HepG2 (cell line): Measurements from ENCODE around the gene APOM. TPM values are rescaled to one million over a fixed set of nuclear protein-coding genes. Genes with fewer than 3 reads are reported as not detected.

Source experiments
- ATF1 ChIP-seq: IDR thresholded peaks from 2 replicates; pipeline ENCODE4 v1.6.1; 2016; ENCODE audit warnings: mild to moderate bottlenecking, control low read depth
- CCAR2 ChIP-seq: fragments of 200-400 bp; formaldehyde crosslinking; optimal IDR thresholded peaks from 2 replicates; pipeline ENCODE3; 2018; ENCODE audit warnings: low read depth, mild to moderate bottlenecking, low read length, moderate library complexity
- ERF ChIP-seq: IDR thresholded peaks from 2 replicates; pipeline ENCODE4 v1.6.1; 2018; ENCODE audit warnings: missing biosample characterization, missing genetic modification reagents
- FOXO1 ChIP-seq: sonication (generic); formaldehyde crosslinking; IDR thresholded peaks from 2 replicates; pipeline ENCODE4 v1.4.0; 2020; ENCODE audit warnings: missing genetic modification reagents
- GABPB1 ChIP-seq: IDR thresholded peaks from 2 replicates; pipeline ENCODE4 v1.6.1; 2016; ENCODE audit warnings: mild to moderate bottlenecking, missing genetic modification reagents, moderate library complexity, missing compliant biosample characterization
- GPBP1L1 ChIP-seq: sonication (generic); formaldehyde crosslinking; IDR thresholded peaks from 2 replicates; pipeline ENCODE4 v1.5.0; 2020; ENCODE audit warnings: mild to moderate bottlenecking, missing genetic modification reagents
- KDM1A ChIP-seq: IDR thresholded peaks from 2 replicates; pipeline ENCODE4 v1.6.1; 2016; ENCODE audit warnings: missing compliant biosample characterization
- MED8 ChIP-seq: sonication (generic); formaldehyde crosslinking; IDR thresholded peaks from 2 replicates; pipeline ENCODE4 v1.8.1; 2023; ENCODE audit warnings: mild to moderate bottlenecking, missing genetic modification reagents; ENCODE audit not compliant: insufficient replicate concordance
- PAF1 ChIP-seq: IDR thresholded peaks from 2 replicates; pipeline ENCODE4 v1.6.1; 2016; ENCODE audit warnings: missing genetic modification reagents, missing compliant biosample characterization
- PLSCR1 ChIP-seq: sonication (generic); formaldehyde crosslinking; IDR thresholded peaks from 2 replicates; pipeline ENCODE4 v1.5.0; 2020; ENCODE audit warnings: missing genetic modification reagents, mild to moderate bottlenecking, borderline replicate concordance
- SP140L ChIP-seq: sonication (generic); formaldehyde crosslinking; IDR thresholded peaks from 2 replicates; pipeline ENCODE4 v1.4.0; 2020; ENCODE audit warnings: missing genetic modification reagents, borderline replicate concordance
- SSRP1 ChIP-seq: IDR thresholded peaks from 2 replicates; pipeline ENCODE4 v1.6.1; 2016; ENCODE audit warnings: control low read depth
- ZFY ChIP-seq: sonication (generic); formaldehyde crosslinking; IDR thresholded peaks from 2 replicates; pipeline ENCODE4 v1.4.0; 2020; ENCODE audit warnings: missing genetic modification reagents
- ZKSCAN1 ChIP-seq: fragments of 150-350 bp; IDR thresholded peaks from 2 replicates; pipeline ENCODE4 v1.6.1; 2014; ENCODE audit warnings: low read length
- ZNF101 ChIP-seq: sonication (generic); formaldehyde crosslinking; IDR thresholded peaks from 2 replicates; pipeline ENCODE4 v1.4.0; 2020; ENCODE audit warnings: mild to moderate bottlenecking, low read depth, missing genetic modification reagents, borderline replicate concordance
- ZNF567 ChIP-seq: sonication (generic); formaldehyde crosslinking; IDR thresholded peaks from 2 replicates; pipeline ENCODE4 v1.8.1; 2023; ENCODE audit warnings: mild to moderate bottlenecking, missing genetic modification reagents, borderline replicate concordance
- ZNF597 ChIP-seq: sonication (generic); formaldehyde crosslinking; IDR thresholded peaks from 2 replicates; pipeline ENCODE4 v1.5.0; 2020; ENCODE audit warnings: missing genetic modification reagents
- ZNF788 ChIP-seq: sonication (generic); formaldehyde crosslinking; IDR thresholded peaks from 2 replicates; pipeline ENCODE4 v1.5.0; 2020; ENCODE audit warnings: mild to moderate bottlenecking, missing genetic modification reagents, borderline replicate concordance
- ZNF891 ChIP-seq: sonication (generic); formaldehyde crosslinking; IDR thresholded peaks from 2 replicates; pipeline ENCODE4 v1.5.0; 2020; ENCODE audit warnings: mild to moderate bottlenecking, missing genetic modification reagents
- polyA plus RNA-seq, 8 experiments: library from polyadenylated mRNA; depleted of rRNA in 3 of 8; stranded (reverse) in 7 of 8; unstranded in 1 of 8; fragments of >200 nt; fragmentation: Illumina TruSeq in 4 of 8; extraction: Trizol in 4 of 8; gene quantifications; 2 replicates each; pipeline versions ENCODE4 v1.2.1 to v1.2.3, GENCODE V29; 2011 to 2016; ENCODE audit warnings: low read depth in 4 of 8, missing spikeins in 1 of 8, mixed read lengths in 1 of 8; ENCODE audit not compliant: insufficient read depth in 1 of 8
- total RNA-seq, 5 experiments: library from RNA; depleted of rRNA; stranded (reverse); fragments of >200 nt; fragmentation: Illumina TruSeq; extraction: Trizol; gene quantifications; 2 replicates each; pipeline ENCODE4 v1.2.3, GENCODE V29; 2016; ENCODE audit warnings: low read depth in 1 of 5
- TF ChIP-seq, protein P1 (sequence below): sonication (generic); formaldehyde crosslinking; IDR thresholded peaks from 2 replicates; pipeline ENCODE4 v1.4.0; 2020; ENCODE audit warnings: mild to moderate bottlenecking, missing genetic modification reagents, borderline replicate concordance
- TF ChIP-seq, protein P2 (sequence below): conservative IDR thresholded peaks from 2 replicates; pipeline ENCODE4 v1.6.1; 2018; ENCODE audit warnings: missing genetic modification reagents
- TF ChIP-seq, protein P3 (sequence below): IDR thresholded peaks from 2 replicates; pipeline ENCODE4 v1.6.1; 2016; ENCODE audit warnings: mild to moderate bottlenecking, missing biosample characterization, missing genetic modification reagents
- TF ChIP-seq, protein P4 (sequence below): sonication (generic); IDR thresholded peaks from 2 replicates; pipeline ENCODE4 v1.6.1; 2016; ENCODE audit warnings: low read depth, borderline replicate concordance

APOM gene
- total and polyA plus RNA-seq, 2 of the 13 experiments (the other 11 are each of a cell fraction or from before 2014, with no cell fraction given): 98.2 to 1,140 TPM

DNA sequence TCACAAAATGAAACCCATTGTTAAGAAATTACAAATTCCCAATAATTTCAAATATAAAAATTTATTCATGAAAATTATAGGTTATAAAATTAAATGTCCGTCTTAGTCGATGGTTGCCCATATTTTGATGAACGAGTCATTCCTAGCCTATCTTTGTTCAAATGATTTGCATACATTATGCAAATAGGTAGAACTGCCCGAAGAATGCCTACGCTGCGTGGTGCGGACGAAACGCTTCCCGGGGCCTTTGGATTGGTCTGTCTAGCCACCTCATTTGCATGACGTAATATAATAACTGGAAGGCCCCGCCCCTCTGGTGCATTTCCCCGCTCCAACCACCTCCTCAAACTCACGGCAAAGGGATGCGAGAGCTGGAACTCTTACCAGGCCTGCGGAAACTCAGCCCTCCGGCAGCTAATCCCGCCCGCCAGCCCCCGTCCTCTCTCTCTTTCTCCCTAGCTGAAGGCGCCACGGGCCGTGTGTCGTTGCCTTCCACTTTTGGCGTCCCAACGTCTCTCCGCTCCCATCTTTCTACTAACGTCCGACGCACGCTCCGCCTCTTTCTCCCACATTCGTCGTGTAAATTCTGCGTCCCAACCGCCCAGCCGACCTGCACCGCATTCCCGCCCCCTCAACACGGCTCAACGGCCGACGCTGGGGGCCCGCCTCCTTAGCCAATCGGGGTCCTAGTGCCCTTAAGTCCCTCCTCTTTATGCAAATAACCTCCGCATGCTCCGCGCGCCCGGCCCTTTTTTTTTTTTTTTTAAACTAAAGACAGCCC lies 35.7 kb upstream of the APOM start (continued):
- TF ChIP-seq MED8 (CRISPR knock-in tag) (no peak), SSRP1 (CRISPR knock-in tag) (no peak), KDM1A (CRISPR knock-in tag) (no peak), FOXO1 (CRISPR knock-in tag) (no peak), ZFY (CRISPR knock-in tag) (no peak), CCAR2 (no peak), GPBP1L1 (CRISPR knock-in tag) (no peak), PAF1 (CRISPR knock-in tag) (no peak), ZNF101 (no peak), ZNF788 (CRISPR knock-in tag) (peak; percentile 90; the same call in 1 of the 2 replicates), ZNF891 (CRISPR knock-in tag) (peak; percentile 23; the same call in 1 of the 2 replicates), SP140L (CRISPR knock-in tag) (no peak), ERF (CRISPR knock-in tag) (0 out of 2 replicates have a peak, but pooled peaks have one; percentile 74), GABPB1 (CRISPR knock-in tag) (no peak), PLSCR1 (no peak), ATF1 (CRISPR knock-in tag) (peak; percentile 92), ZNF567 (no peak), ZNF597 (CRISPR knock-in tag) (no peak), ZKSCAN1 (no peak)
- TF ChIP-seq, protein P1, sequence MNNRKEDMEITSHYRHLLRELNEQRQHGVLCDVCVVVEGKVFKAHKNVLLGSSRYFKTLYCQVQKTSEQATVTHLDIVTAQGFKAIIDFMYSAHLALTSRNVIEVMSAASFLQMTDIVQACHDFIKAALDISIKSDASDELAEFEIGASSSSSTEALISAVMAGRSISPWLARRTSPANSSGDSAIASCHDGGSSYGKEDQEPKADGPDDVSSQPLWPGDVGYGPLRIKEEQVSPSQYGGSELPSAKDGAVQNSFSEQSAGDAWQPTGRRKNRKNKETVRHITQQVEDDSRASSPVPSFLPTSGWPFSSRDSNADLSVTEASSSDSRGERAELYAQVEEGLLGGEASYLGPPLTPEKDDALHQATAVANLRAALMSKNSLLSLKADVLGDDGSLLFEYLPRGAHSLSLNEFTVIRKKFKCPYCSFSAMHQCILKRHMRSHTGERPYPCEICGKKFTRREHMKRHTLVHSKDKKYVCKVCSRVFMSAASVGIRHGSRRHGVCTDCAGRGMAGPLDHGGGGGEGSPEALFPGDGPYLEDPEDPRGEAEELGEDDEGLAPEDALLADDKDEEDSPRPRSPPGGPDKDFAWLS (CRISPR knock-in tag): no peak
- TF ChIP-seq, protein P2, sequence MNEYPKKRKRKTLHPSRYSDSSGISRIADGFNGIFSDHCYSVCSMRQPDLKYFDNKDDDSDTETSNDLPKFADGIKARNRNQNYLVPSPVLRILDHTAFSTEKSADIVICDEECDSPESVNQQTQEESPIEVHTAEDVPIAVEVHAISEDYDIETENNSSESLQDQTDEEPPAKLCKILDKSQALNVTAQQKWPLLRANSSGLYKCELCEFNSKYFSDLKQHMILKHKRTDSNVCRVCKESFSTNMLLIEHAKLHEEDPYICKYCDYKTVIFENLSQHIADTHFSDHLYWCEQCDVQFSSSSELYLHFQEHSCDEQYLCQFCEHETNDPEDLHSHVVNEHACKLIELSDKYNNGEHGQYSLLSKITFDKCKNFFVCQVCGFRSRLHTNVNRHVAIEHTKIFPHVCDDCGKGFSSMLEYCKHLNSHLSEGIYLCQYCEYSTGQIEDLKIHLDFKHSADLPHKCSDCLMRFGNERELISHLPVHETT: no peak
- TF ChIP-seq, protein P3, sequence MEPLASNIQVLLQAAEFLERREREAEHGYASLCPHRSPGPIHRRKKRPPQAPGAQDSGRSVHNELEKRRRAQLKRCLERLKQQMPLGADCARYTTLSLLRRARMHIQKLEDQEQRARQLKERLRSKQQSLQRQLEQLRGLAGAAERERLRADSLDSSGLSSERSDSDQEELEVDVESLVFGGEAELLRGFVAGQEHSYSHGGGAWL (CRISPR knock-in tag): peak; percentile 50; the same call in 1 of the 2 replicates
- TF ChIP-seq, protein P4, sequence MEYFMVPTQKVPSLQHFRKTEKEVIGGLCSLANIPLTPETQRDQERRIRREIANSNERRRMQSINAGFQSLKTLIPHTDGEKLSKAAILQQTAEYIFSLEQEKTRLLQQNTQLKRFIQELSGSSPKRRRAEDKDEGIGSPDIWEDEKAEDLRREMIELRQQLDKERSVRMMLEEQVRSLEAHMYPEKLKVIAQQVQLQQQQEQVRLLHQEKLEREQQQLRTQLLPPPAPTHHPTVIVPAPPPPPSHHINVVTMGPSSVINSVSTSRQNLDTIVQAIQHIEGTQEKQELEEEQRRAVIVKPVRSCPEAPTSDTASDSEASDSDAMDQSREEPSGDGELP: no peak
